ENCODE data around the gene NOL4L. TPM values are rescaled to one million over a fixed set of nuclear protein-coding genes. Genes with fewer than 3 reads are reported as not detected.

NOL4L gene
- total and polyA plus RNA-seq, 9 donors: 10.4 to 20.0 (median 16.1) TPM

GRCh38 chr20:32625996-32626395 lies 40.9 kb upstream of the NOL4L start:
- no peak overlapping the region for H3K27ac ChIP-seq (ENCODE audit: low read length)
- WGBS (ENCODE audit: insufficient coverage): 75% methylated on average over 9 of the region's 18 CpGs

GRCh38 chr20:32624687-32625345 lies 39.7 kb upstream of the NOL4L start:
- peaks cover 20% of the 10 kb centered on the region for H3K4me1 ChIP-seq (ENCODE audit: control insufficient read depth, insufficient read depth, low read length)
- WGBS (ENCODE audit: insufficient coverage): 80% methylated on average over 4 of the region's 5 CpGs
- no peak overlapping the region for H3K4me3 ChIP-seq (ENCODE audit: low read length)
- peaks cover 3% of the 10 kb centered on the region for H3K27me3 ChIP-seq (ENCODE audit: control insufficient read depth, insufficient read depth, low read length)
- DNase-seq: no peak
- H3K27ac ChIP-seq (ENCODE audit: low read length): no peak overlapping the region
- H3K36me3 ChIP-seq (ENCODE audit: control insufficient read depth, insufficient read depth, low read length): no peaks in the 10 kb centered on the region
- no peaks in the 10 kb centered on the region for H3K9me3 ChIP-seq (replicated peaks; ENCODE audit: control insufficient read depth, low read depth, low read length)

More at GRCh38 chr20:32625996-32626395, 40.9 kb upstream of the NOL4L start:
- no peak overlapping the region for H3K4me3 ChIP-seq (ENCODE audit: low read length)
- no peak for DNase-seq
- H3K36me3 ChIP-seq (ENCODE audit: control insufficient read depth, insufficient read depth, low read length): no peaks in the 10 kb centered on the region
- H3K4me1 ChIP-seq (ENCODE audit: control insufficient read depth, insufficient read depth, low read length): peaks cover 20% of the 10 kb centered on the region
- no peaks in the 10 kb centered on the region for H3K9me3 ChIP-seq (replicated peaks; ENCODE audit: control insufficient read depth, low read depth, low read length)
- H3K27me3 ChIP-seq (ENCODE audit: control insufficient read depth, insufficient read depth, low read length): peaks cover 3% of the 10 kb centered on the region

- no peak overlapping the region for H3K4me3 ChIP-seq (ENCODE audit: low read length)
- no peak overlapping the region for H3K27ac ChIP-seq (ENCODE audit: low read length)
- no peaks in the 10 kb centered on the region for H3K36me3 ChIP-seq (ENCODE audit: control insufficient read depth, insufficient read depth, low read length)
- H3K4me1 ChIP-seq (ENCODE audit: control insufficient read depth, insufficient read depth, low read length): peaks cover 20% of the 10 kb centered on the region
- no peaks in the 10 kb centered on the region for H3K9me3 ChIP-seq (replicated peaks; ENCODE audit: control insufficient read depth, low read depth, low read length)
- peaks cover 5% of the 10 kb centered on the region for H3K27me3 ChIP-seq (ENCODE audit: control insufficient read depth, insufficient read depth, low read length)
- no peak for DNase-seq
- 32% methylated on average over 16 of the region's 18 CpGs for WGBS (ENCODE audit: insufficient coverage)
Measured at GRCh38 chr20:32623667-32624157, 38.6 kb upstream of the NOL4L start.

DNA sequence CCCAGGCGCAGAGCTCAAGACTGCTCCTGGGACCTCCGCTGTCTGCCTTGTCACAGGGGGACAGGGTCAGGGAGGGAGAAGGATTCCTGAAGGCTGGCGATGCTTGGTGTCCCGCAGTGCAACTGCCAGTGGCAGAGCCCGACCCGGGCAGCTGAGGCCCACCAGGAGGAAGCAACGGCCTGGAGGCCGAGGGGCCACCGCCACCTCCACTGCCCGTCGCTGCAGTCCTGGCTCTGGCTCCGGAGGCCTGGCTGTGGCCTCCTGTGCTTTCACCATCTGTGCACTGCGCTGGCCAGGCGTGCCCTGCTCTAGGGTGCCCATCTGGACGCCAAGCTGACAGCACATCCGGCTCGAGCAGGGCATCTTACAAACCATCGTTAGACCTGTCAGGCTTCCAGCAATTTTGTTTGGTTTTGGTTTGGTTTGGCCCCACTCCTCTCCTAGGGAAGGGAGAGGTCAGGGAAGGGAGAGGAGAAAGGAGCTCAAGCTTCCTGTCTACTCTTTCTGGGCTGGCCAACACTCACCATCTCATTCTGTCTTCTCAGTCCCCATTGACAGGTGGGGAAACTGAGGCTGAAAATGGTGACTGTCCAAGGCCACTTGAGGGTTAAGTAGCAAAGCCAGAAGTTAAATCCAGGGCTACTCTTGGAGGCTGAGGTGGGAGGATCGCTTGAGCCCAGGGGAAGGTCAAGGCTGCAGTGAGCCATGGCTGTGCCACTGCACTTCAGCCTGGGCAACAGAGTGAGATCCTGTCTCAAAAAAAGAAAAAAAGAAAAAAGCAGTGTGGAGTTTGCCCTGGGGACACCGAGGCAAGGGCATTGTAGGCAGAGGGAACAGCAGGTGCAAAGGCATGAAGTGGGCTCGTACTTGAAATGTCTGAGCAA lies 37.7 kb upstream of the NOL4L start:
- no peak overlapping the region for H3K27ac ChIP-seq (ENCODE audit: low read length)
- DNase-seq: no peak
- no peak overlapping the region for H3K4me3 ChIP-seq (ENCODE audit: low read length)
- 68% methylated on average over 21 of the region's 21 CpGs for WGBS (ENCODE audit: insufficient coverage)
- no peaks in the 10 kb centered on the region for H3K9me3 ChIP-seq (replicated peaks; ENCODE audit: control insufficient read depth, low read depth, low read length)
- no peaks in the 10 kb centered on the region for H3K36me3 ChIP-seq (ENCODE audit: control insufficient read depth, insufficient read depth, low read length)
- H3K4me1 ChIP-seq (ENCODE audit: control insufficient read depth, insufficient read depth, low read length): peaks cover 14% of the 10 kb centered on the region
- peaks cover 7% of the 10 kb centered on the region for H3K27me3 ChIP-seq (ENCODE audit: control insufficient read depth, insufficient read depth, low read length)

GRCh38 chr20:32621891-32622584 lies 36.9 kb upstream of the NOL4L start:
- H3K27me3 ChIP-seq (ENCODE audit: control insufficient read depth, insufficient read depth, low read length): peaks cover 7% of the 10 kb centered on the region
- WGBS (ENCODE audit: insufficient coverage): 70% methylated on average over 16 of the region's 16 CpGs

DNA sequence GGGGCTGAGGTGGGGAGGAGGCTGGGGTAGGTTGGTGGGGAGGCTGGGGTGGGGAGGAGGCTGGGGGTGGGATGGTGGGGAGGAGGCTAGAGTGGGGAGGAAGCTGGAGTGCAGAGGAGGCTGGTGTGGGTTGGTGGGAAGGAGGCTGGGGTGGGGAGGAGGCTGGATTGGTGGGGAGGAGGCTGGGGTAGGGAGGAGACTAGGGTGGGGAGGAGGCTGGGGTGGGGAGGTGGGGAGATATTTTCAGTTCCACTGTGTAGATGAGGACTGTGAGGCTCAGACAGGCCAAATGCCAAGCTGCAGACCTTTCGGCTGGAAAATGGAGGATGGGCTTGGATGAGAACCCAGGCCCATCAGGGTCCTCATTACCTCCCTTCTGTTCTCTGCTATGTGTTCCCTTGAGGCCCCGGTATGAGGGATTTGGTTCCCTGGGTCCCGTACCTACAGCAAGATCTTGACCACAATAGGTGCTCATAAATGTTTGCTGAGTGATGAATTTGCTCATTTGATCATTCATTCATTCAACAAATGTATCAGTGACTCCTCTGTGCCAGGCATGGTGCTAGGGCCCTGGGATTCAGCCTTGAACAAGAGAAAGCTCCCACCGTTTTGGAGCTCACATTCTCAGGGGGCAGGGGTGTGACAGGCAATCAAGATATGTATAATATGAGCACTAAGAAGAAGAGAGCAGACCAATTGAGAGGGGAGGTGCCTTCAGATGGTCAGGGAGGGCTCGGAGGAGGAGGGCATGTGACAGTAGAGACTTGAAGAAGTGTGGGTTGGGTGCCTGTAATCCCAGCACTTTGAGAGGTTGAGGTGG lies 36.1 kb upstream of the NOL4L start:
- no peak overlapping the region for H3K4me3 ChIP-seq (ENCODE audit: low read length)
- no peaks in the 10 kb centered on the region for H3K9me3 ChIP-seq (replicated peaks; ENCODE audit: control insufficient read depth, low read depth, low read length)
- 33% methylated on average over 3 of the region's 5 CpGs for WGBS (ENCODE audit: insufficient coverage)
- H3K36me3 ChIP-seq (ENCODE audit: control insufficient read depth, insufficient read depth, low read length): no peaks in the 10 kb centered on the region
- no peak overlapping the region for H3K27ac ChIP-seq (ENCODE audit: low read length)
- H3K4me1 ChIP-seq (ENCODE audit: control insufficient read depth, insufficient read depth, low read length): no peaks in the 10 kb centered on the region
- DNase-seq: no peak
- peaks cover 7% of the 10 kb centered on the region for H3K27me3 ChIP-seq (ENCODE audit: control insufficient read depth, insufficient read depth, low read length)

More at GRCh38 chr20:32621891-32622584, 36.9 kb upstream of the NOL4L start:
- H3K4me3 ChIP-seq (ENCODE audit: low read length): no peak overlapping the region
- H3K36me3 ChIP-seq (ENCODE audit: control insufficient read depth, insufficient read depth, low read length): no peaks in the 10 kb centered on the region
- H3K27ac ChIP-seq (ENCODE audit: low read length): no peak overlapping the region
- no peaks in the 10 kb centered on the region for H3K9me3 ChIP-seq (replicated peaks; ENCODE audit: control insufficient read depth, low read depth, low read length)
- DNase-seq: no peak
- peaks cover 6% of the 10 kb centered on the region for H3K4me1 ChIP-seq (ENCODE audit: control insufficient read depth, insufficient read depth, low read length)

GRCh38 chr20:32619586-32619985 lies 34.5 kb upstream of the NOL4L start:
- Histone ChIP-seq H3K9me3 (replicated peaks; ENCODE audit: control insufficient read depth, low read depth, low read length) (no peaks in the 10 kb centered on the region), H3K36me3 (ENCODE audit: control insufficient read depth, insufficient read depth, low read length) (no peaks in the 10 kb centered on the region), H3K4me3 (ENCODE audit: low read length) (no peak overlapping the region), H3K27me3 (ENCODE audit: control insufficient read depth, insufficient read depth, low read length) (peaks cover 7% of the 10 kb centered on the region), H3K27ac (ENCODE audit: low read length) (no peak overlapping the region), H3K4me1 (ENCODE audit: control insufficient read depth, insufficient read depth, low read length) (no peaks in the 10 kb centered on the region)
- DNase-seq: no peak
- WGBS (ENCODE audit: insufficient coverage): 9% methylated on average over 7 of the region's 8 CpGs

DNA sequence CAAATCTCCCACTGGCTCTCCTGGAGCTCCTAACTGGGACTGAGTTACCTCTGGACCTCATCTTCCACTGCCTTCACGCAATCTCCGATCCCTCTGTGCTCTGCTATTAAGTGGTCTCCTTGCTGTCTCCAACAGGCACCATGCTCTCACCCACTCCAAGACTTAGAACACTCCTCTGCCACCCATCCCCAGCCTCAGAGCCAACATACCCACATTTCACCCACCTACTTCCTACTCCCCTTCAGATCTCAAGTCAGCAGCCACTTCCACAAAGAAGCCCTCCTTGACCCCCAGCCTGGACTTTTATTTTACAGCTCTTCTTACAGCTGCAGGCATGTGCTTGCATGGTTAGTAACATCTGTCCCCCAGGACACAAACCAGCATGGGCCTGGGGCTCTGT lies 29.6 kb upstream of the NOL4L start:
- Histone ChIP-seq H3K27ac (ENCODE audit: low read length) (no peak overlapping the region), H3K4me3 (ENCODE audit: low read length) (no peak overlapping the region), H3K36me3 (ENCODE audit: control insufficient read depth, insufficient read depth, low read length) (no peaks in the 10 kb centered on the region), H3K9me3 (replicated peaks; ENCODE audit: control insufficient read depth, low read depth, low read length) (no peaks in the 10 kb centered on the region), H3K4me1 (ENCODE audit: control insufficient read depth, insufficient read depth, low read length) (peaks cover 19% of the 10 kb centered on the region), H3K27me3 (ENCODE audit: control insufficient read depth, insufficient read depth, low read length) (peaks cover 7% of the 10 kb centered on the region)
- DNase-seq: no peak
- 95% methylated on average over 2 of the region's 2 CpGs for WGBS (ENCODE audit: insufficient coverage)

DNA sequence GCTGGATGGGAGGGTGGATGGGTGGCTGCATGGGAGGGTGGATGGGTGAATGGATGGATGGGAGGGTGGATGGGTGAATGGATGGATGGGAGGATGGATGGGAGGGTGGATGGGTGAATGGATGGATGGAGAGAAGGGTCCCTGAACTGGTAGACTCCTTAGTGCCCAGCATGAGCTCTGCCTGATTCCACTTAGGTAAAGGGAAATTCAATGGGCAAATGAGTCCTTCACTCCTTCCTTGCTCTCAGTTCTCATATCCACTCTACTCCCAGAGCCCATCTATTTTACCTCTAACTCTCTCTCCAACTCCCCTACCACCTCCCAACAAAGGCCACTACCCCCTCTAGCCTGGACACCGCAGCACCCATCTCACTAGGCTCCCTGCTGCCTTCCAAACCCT lies 29.2 kb upstream of the NOL4L start:
- no peak overlapping the region for H3K27ac ChIP-seq (ENCODE audit: low read length)
- H3K9me3 ChIP-seq (replicated peaks; ENCODE audit: control insufficient read depth, low read depth, low read length): no peaks in the 10 kb centered on the region
- H3K27me3 ChIP-seq (ENCODE audit: control insufficient read depth, insufficient read depth, low read length): peaks cover 4% of the 10 kb centered on the region
- no peak for DNase-seq
- H3K4me3 ChIP-seq (ENCODE audit: low read length): no peak overlapping the region
- peaks cover 23% of the 10 kb centered on the region for H3K4me1 ChIP-seq (ENCODE audit: control insufficient read depth, insufficient read depth, low read length)
- no peaks in the 10 kb centered on the region for H3K36me3 ChIP-seq (ENCODE audit: control insufficient read depth, insufficient read depth, low read length)
- WGBS (ENCODE audit: insufficient coverage): no CpG with 5 or more reads among the region's 1 CpG
